GM21515 (cell line): ENCODE data around the gene TADA2A.
"Not testable (repeated sequence)": the region's sequence is repeated elsewhere in the genome, so short reads cannot be mapped to it uniquely, and the experiment has no call there.

Experiments used
- ATAC-seq: cut with Tn5 transposase; IDR thresholded peaks from one replicate; pipeline ENCODE4 v1.9.1; 2021; ENCODE audit not compliant: unreplicated experiment

Gene TADA2A

GRCh38 chr17:37399265-37399803, 7.4 kb upstream of the TADA2A start:
- no peak for ATAC-seq

- no peak for ATAC-seq
Measured at GRCh38 chr17:37400505-37400904, 6.2 kb upstream of the TADA2A start.

DNA sequence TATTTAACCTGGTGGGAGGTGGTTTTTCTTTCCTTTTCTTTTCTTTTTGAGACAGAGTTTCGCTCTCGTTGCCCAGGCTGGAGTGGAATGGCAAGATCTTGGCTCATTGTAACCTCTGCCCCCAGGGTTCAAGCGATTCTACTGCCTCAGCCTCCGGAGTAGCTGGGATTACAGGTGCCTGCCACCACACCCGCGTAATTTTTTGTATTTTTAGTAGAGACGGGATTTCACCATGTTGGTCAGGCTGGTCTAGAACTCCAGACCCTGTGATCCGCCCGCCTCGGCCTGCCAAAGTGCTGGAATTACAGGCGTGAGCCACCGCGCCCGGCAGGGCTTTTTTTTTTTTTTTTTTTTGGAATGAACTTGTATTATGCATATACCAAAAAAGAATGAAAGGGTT, 1.2 kb upstream of the TADA2A start:
- not testable (repeated sequence) for ATAC-seq

GRCh38 chr17:37405955-37406634, 591 bp upstream of the TADA2A start:
- no peak for ATAC-seq

- not testable (repeated sequence) for ATAC-seq
Measured at GRCh38 chr17:37408145-37408479, 1.4 kb downstream of the TADA2A start.

DNA sequence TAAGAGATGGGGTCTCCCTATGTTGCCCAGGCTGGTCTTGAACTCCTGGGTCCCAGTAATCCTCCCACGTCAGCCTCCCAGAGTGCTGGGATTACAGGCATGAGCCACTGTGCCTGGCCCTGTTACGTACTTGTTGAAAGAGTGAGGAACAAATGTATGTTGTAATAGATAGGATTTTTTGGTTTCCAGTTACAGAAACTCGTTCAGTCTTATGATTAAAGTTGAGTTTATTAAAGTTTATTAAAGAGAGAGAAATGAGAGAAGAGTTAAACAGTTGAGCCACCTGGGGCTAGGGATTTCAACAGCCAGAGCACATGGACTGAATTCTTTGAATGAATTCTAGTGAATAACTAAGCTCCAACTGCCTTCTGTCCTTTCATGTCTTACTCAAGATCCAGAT, 3.7 kb downstream of the TADA2A start:
- ATAC-seq = no peak

DNA sequence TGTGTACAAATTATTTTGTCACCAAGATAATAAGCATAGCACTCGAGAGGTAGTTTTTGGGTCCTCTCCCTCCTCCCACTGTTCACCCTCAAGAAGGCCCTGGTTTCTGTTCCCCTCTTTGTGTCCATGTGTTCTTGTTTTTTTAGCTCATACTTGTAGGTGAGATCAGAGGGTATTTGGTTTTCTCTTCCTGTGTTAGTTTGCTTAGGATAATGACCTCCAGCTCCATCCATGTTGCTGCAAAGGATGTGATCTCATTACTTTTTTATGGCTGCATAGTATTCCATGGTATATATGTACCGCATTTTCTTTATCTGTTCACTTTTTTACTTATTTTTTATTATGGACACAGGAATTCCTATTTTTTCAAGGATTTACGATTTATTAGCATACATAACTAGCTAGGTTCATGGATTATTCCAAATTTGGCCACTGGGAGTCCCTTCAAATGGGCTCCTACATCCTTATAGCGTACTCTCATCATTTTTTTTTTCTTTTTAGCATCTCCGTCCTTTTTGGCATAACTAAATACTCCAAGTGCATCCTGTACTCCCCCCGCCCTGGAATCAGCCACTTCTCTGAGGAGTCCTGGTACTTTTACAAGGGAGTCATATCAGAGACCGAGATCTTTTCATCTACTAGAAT, 7.3 kb downstream of the TADA2A start:
- ATAC-seq = no peak

DNA sequence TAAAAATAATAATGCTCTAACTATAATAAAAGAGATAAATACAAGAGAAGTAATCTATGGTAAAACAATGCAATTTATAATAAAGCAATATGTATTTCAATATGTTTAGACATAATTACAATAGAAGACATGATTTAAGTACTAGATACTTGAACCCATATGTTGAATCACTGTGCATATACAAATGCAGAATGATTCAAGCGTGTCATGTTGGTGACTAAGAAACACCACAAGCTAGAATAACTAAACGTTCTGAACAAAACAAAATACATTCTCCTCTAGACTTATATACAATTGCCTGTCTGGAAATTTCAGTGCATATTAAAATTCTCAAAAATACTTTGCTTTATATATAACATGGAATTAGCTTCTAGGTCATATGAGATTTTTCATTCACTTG, 11.2 kb downstream of the TADA2A start:
- ATAC-seq = no peak

DNA sequence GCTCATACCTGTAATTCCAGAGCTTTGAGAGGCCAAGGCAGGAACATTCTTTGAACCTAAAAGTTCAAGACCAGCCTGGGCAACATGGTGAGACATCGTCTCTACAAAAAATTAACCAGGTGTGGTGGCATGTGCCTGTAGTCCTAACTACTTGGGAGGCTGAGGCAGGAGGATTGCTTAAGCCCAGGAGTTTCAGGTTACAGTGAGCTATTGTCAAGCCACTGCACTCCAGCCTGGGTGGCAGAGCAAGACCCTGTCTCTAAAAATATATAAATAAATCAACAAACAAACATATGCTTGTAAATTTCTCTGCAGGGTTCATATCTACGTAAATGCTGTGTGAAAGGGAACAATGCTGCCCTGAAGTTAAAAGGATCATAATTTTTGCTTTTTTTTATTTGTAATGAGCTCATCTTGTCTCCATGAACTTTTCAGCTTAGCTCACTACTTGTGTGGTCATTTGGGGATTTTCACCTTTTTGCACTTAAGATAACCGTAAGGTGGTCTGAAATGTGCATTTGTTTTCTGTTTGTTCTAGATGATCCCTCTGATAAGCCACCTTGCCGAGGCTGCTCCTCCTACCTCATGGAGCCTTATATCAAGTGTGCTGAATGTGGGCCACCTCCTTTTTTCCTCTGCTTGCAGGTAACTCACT, 16.4 kb downstream of the TADA2A start:
- ATAC-seq = no peak

DNA sequence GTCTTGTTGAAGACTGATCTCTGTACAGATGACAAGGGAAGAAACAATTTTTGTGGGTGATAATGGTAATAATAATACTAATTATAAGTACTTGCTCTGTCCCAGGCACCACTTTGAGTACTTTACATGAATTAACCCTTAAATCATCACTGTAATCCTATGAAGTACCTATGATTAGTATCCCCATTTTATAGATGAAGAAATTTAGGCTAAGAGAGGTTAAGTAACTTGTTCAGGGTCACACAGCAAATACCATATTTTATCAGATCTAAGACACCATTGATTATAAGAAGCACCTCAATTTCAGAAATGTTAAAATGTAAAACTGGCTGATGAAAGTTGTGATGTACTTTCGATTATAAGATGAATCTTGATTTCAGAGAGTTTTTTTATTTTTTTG, 18.6 kb downstream of the TADA2A start:
- no peak for ATAC-seq

DNA sequence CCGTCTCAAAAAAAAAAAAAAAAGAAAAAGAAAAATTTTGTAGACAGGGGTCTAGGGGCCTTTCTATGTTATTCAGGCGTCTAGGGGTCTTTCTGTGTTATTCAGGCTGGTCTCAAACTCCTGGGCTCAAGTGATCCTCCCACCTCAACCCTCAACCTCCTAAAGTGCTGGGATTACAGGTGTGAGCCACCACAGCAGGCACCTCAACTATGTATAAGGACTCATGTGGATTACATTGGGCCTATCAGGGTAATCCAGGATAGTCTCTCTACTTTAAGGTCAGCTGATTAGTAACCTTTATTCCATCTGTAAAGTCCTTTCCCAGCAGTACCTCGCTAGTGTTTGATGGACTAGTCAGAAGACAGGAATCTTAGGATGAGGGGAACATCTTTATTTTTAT, 22.4 kb downstream of the TADA2A start:
- ATAC-seq = no peak

GRCh38 chr17:37429453-37429852, 22.8 kb downstream of the TADA2A start:
- ATAC-seq = no peak

- ATAC-seq = no peak
Measured at GRCh38 chr17:37430051-37430627, 23.5 kb downstream of the TADA2A start.

DNA sequence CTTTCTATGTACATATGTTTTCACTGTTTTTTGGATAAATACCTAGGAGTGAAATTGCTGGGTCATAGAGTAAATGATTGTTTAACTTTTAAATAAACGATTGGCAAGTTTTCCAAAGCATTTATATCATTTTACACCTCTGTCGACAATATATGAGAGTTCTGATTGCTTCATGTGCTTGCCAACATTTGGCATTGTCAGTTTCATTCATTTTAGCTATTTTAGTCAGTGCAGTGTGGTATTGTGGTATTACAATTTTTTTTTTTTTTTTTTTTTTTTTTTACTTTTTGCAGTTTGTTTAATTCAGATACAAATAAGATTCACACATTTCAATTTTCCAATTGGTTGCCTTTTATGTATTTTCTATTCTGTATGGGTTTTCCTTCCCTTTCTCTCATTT, 26.0 kb downstream of the TADA2A start:
- ATAC-seq = no peak

GRCh38 chr17:37438141-37438540, 31.5 kb downstream of the TADA2A start:
- ATAC-seq = no peak

DNA sequence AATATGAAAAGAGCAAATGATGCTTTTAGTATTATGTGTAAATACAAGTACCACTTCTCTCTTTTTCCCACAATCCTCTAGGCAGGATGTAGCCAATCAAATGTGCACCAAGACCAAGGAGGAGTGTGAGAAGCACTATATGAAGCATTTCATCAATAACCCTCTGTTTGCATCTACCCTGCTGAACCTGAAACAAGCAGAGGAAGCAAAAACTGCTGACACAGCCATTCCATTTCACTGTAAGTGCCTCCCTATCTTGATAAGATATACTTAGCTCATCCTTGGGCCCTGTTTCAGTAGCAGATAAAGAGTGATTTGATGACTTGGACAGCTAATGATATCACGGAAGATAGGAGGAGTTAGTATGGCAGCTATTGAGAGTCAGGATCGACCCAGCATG, 33.7 kb downstream of the TADA2A start:
- no peak for ATAC-seq

- ATAC-seq = not testable (repeated sequence)
Measured at GRCh38 chr17:37441369-37442014, 34.8 kb downstream of the TADA2A start.

- no peak for ATAC-seq
Measured at GRCh38 chr17:37446027-37446426, 39.3 kb downstream of the TADA2A start.

GRCh38 chr17:37447641-37448040, 41.0 kb downstream of the TADA2A start:
- ATAC-seq = no peak

GRCh38 chr17:37450112-37450511, 43.4 kb downstream of the TADA2A start:
- ATAC-seq = no peak

DNA sequence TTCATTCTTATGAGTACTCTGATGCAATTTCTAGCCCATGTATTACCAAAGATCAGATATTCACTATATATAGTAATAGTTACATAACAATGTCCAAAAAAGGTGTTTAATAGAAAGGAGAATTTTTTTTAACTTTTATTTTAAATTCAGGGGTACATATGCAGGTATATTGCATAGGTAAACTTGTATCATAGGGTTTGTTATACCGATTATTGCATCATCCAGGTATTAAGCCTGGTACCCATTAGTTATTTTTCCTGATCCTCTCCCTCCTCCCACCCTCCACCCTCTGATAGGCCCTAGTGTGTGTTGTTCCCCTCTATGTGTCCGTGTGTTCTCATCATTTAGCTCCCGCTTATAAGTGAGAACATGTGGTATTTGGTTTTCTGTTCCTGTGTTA, 51.1 kb downstream of the TADA2A start:
- ATAC-seq = not testable (repeated sequence)
